LoVo (cell line): Measurements from ENCODE around the gene ANLN.
"Not testable (repeated sequence)": the region's sequence is repeated elsewhere in the genome, so short reads cannot be mapped to it uniquely, and the experiment has no call there.

Source experiments
- DNase-seq: peaks from one replicate; pipeline ENCODE4 v3.0.0-alpha.2; 2016; ENCODE audit warnings: low spot score

The ANLN gene

GRCh38 chr7:36468370-36469101 lies 78.9 kb downstream of the ANLN start:
- DNase-seq: no peak

- no peak for DNase-seq
Measured at GRCh38 chr7:36469236-36469635, 79.6 kb downstream of the ANLN start.

GRCh38 chr7:36472141-36472729 lies 82.6 kb downstream of the ANLN start:
- no peak for DNase-seq

GRCh38 chr7:36473454-36474282 lies 84.0 kb downstream of the ANLN start:
- DNase-seq: peak; percentile 51

GRCh38 chr7:36474283-36475010 lies 84.8 kb downstream of the ANLN start:
- DNase-seq: no peak

- DNase-seq: no peak
Measured at GRCh38 chr7:36475011-36475342, 85.3 kb downstream of the ANLN start.

- no peak for DNase-seq
Measured at GRCh38 chr7:36475381-36475780, 85.7 kb downstream of the ANLN start.

GRCh38 chr7:36478745-36479144 lies 89.1 kb downstream of the ANLN start:
- DNase-seq: no peak

- DNase-seq: not testable (repeated sequence)
Measured at GRCh38 chr7:36483853-36484252, 94.2 kb downstream of the ANLN start.

- no peak for DNase-seq
Measured at GRCh38 chr7:36484265-36484664, 94.6 kb downstream of the ANLN start.

GRCh38 chr7:36486336-36486735 lies 96.7 kb downstream of the ANLN start:
- no peak for DNase-seq

GRCh38 chr7:36487756-36488336 lies 98.2 kb downstream of the ANLN start:
- DNase-seq: peak; percentile 82

- not testable (repeated sequence) for DNase-seq
Measured at GRCh38 chr7:36488672-36489071, 99.0 kb downstream of the ANLN start.

GRCh38 chr7:36490419-36490830 lies 100.8 kb downstream of the ANLN start:
- no peak for DNase-seq

GRCh38 chr7:36491317-36491716 lies 101.7 kb downstream of the ANLN start:
- no peak for DNase-seq

GRCh38 chr7:36496576-36496975 lies 106.9 kb downstream of the ANLN start:
- DNase-seq: no peak

- DNase-seq: not testable (repeated sequence)
Measured at GRCh38 chr7:36497176-36497575, 107.5 kb downstream of the ANLN start.

GRCh38 chr7:36497775-36498174 lies 108.1 kb downstream of the ANLN start:
- no peak for DNase-seq
